Stimulated activated naive CD4-positive, alpha-beta T cell (primary cell): ENCODE data around the gene ZSCAN16.
"Not testable (repeated sequence)": the region's sequence is repeated elsewhere in the genome, so short reads cannot be mapped to it uniquely, and the experiment has no call there.

Experiments
- DNase-seq, 6 experiments: peaks; one replicate each; lab custom pipeline; 2025; lab: John Stamatoyannopoulos, UW

The ZSCAN16 gene

GRCh38 chr6:28124350-28124970, at the start of gene ZSCAN16:
Gene ZSCAN16 (plus strand): TSS chr6:28124609. CDS start chr6:28125444, 835 bp downstream.
- peak; percentile 34 to 60 (median 54) for DNase-seq

GRCh38 chr6:28078050-28078449, 46.4 kb upstream of the ZSCAN16 start:
- DNase-seq: no peak

- DNase-seq: no peak
These were observed 45.6 kb upstream of the ZSCAN16 start for GRCh38 chr6:28078836-28079235.

GRCh38 chr6:28080381-28080630, 44.1 kb upstream of the ZSCAN16 start, which contains the start of gene ZNF165:
Gene ZNF165 (plus strand): TSS chr6:28080568. CDS start chr6:28085481, 4,913 bp downstream.
- DNase-seq: peak in 3 of 6 experiments; percentile 72 to 84 (median 75)

- DNase-seq: peak; percentile 85 to 95 (median 88)
These were observed 43.6 kb upstream of the ZSCAN16 start for GRCh38 chr6:28080631-28081485.

- peak in 4 of 6 experiments; percentile 30 to 78 (median 50) for DNase-seq
These were observed 43.0 kb upstream of the ZSCAN16 start for GRCh38 chr6:28081486-28081751.

GRCh38 chr6:28082939-28083338, 41.5 kb upstream of the ZSCAN16 start:
- no peak for DNase-seq

- DNase-seq: no peak
These were observed 35.4 kb upstream of the ZSCAN16 start for GRCh38 chr6:28089054-28089453.

GRCh38 chr6:28090917-28091586, 33.4 kb upstream of the ZSCAN16 start:
- DNase-seq: no peak

GRCh38 chr6:28102222-28102621, 22.2 kb upstream of the ZSCAN16 start:
- not testable (repeated sequence) for DNase-seq

GRCh38 chr6:28102699-28103098, 21.7 kb upstream of the ZSCAN16 start:
- not testable (repeated sequence) for DNase-seq

- peak; percentile 56 to 78 (median 72) for DNase-seq
These were observed 19.8 kb upstream of the ZSCAN16 start for GRCh38 chr6:28104392-28105244.

GRCh38 chr6:28105245-28105639, 19.2 kb upstream of the ZSCAN16 start:
- DNase-seq: no peak

GRCh38 chr6:28107506-28107905, 16.9 kb upstream of the ZSCAN16 start:
- no peak for DNase-seq

GRCh38 chr6:28111964-28112363, 12.4 kb upstream of the ZSCAN16 start:
- no peak for DNase-seq

GRCh38 chr6:28115799-28116198, 8.6 kb upstream of the ZSCAN16 start:
- DNase-seq: no peak

GRCh38 chr6:28117386-28118050, 6.9 kb upstream of the ZSCAN16 start:
- DNase-seq: no peak

GRCh38 chr6:28118217-28118616, 6.2 kb upstream of the ZSCAN16 start:
- no peak for DNase-seq

GRCh38 chr6:28121876-28122275, 2.5 kb upstream of the ZSCAN16 start:
- DNase-seq: no peak

GRCh38 chr6:28122283-28122682, 2.1 kb upstream of the ZSCAN16 start:
- not testable (repeated sequence) for DNase-seq

GRCh38 chr6:28124971-28125353, 553 bp downstream of the ZSCAN16 start:
- peak in 3 of 6 experiments; percentile 14 to 66 (median 51) for DNase-seq

GRCh38 chr6:28125401-28125800, 992 bp downstream of the ZSCAN16 start:
- DNase-seq: peak in 4 of 6 experiments; percentile 15 to 45 (median 24)
